Measurements from ENCODE around the gene ZRANB1. TPM values are rescaled to one million over a fixed set of nuclear protein-coding genes. Genes with fewer than 3 reads are reported as not detected.
A peak's percentile ranks its signal among the peaks of the same experiment; 100 is the strongest.

ZRANB1 gene
- total RNA-seq, 2 donors from 2014 or later = 24.1 to 24.9 TPM

DNA sequence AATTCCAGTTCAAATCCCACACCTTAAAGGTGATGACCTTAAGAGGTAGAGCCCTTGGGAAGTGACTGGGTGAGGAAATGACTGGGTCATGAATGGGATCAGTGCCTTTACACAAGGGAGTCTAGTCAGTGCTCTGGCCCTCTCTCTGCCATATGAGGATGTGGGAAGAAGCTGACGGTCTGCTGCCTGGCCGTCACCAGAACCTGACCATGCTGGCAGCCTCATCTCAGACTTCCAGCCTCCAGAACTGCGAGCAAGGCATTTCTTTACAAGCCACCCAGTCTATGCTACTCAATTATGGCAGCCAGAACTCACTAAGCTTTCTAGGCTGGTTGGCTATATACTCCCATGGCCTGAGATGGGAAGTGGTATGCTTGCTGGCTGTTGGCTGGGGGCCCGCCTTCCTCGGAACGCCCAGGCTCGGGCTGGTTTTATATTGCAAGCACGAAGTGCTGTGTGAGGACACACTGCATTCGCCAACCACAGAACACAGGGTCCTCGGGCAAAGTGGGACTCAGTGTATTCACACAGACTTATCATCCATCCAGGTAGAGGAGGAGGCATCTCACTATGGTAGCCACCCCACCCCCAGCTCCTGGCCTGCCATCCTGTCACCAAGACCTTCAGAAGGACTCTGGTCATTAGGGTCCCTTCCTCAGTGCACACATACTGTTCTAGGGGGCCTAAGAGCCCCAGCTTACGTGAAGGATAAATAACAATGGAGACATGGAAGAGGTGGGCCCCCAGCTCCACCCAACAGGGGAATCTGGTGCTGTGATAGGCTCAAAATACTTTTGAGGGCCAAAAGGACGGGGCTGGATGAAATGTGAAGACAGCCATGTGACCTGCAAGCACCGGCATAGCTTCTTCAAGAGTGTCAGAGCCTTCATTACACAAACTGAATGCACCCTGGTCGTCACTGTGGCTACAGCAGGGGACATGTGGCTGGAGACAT, 49.0 kb downstream of the ZRANB1 start:
- Histone ChIP-seq H3K27ac (no peak overlapping the region), H3K36me3 (peaks cover 49% of the 10 kb centered on the region)
- no peak for DNase-seq (ENCODE audit: low spot score)

DNA sequence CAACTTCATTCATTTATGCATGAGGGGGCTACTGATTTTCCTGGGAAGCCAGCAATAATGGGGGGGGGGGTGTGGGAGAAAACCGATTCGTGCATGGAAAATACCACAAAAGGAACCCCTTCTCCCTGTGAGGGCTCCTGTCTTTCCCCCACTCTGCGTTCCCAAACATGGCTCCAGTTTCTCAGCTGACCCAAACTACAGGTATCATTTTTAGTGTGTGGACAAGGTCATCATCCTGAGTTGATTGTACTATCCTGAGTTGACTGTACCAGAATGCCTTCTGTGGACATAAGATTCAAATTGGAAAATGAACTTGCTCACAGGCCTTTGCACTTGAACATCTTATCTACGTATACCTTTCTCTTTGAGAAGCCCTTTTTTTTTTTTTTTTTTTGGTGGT, 49.9 kb downstream of the ZRANB1 start:
- Histone ChIP-seq H3K4me1 (peaks cover 0 to 17% of the 10 kb centered on the region in 2 donors), H3K4me3 (no peak overlapping the region), H3K9me3 (no peaks in the 10 kb centered on the region), H3K27ac (no peak overlapping the region), H3K27me3 (no peaks in the 10 kb centered on the region), H3K36me3 (peaks cover 52% of the 10 kb centered on the region)
- TF ChIP-seq, protein P1, sequence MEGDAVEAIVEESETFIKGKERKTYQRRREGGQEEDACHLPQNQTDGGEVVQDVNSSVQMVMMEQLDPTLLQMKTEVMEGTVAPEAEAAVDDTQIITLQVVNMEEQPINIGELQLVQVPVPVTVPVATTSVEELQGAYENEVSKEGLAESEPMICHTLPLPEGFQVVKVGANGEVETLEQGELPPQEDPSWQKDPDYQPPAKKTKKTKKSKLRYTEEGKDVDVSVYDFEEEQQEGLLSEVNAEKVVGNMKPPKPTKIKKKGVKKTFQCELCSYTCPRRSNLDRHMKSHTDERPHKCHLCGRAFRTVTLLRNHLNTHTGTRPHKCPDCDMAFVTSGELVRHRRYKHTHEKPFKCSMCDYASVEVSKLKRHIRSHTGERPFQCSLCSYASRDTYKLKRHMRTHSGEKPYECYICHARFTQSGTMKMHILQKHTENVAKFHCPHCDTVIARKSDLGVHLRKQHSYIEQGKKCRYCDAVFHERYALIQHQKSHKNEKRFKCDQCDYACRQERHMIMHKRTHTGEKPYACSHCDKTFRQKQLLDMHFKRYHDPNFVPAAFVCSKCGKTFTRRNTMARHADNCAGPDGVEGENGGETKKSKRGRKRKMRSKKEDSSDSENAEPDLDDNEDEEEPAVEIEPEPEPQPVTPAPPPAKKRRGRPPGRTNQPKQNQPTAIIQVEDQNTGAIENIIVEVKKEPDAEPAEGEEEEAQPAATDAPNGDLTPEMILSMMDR (IDR thresholded peaks at IDR 0.05) = no peak
- no peak for DNase-seq (ENCODE audit: low spot score)

More for the DNA sequence above, 49.0 kb downstream of the ZRANB1 start:
- no peak overlapping the region for H3K4me3 ChIP-seq
- TF ChIP-seq, protein P1 (IDR thresholded peaks at IDR 0.05) = no peak
- H3K4me1 ChIP-seq = peaks cover 0 to 17% of the 10 kb centered on the region in 2 donors
- H3K27me3 ChIP-seq = no peaks in the 10 kb centered on the region
- no peaks in the 10 kb centered on the region for H3K9me3 ChIP-seq

DNA sequence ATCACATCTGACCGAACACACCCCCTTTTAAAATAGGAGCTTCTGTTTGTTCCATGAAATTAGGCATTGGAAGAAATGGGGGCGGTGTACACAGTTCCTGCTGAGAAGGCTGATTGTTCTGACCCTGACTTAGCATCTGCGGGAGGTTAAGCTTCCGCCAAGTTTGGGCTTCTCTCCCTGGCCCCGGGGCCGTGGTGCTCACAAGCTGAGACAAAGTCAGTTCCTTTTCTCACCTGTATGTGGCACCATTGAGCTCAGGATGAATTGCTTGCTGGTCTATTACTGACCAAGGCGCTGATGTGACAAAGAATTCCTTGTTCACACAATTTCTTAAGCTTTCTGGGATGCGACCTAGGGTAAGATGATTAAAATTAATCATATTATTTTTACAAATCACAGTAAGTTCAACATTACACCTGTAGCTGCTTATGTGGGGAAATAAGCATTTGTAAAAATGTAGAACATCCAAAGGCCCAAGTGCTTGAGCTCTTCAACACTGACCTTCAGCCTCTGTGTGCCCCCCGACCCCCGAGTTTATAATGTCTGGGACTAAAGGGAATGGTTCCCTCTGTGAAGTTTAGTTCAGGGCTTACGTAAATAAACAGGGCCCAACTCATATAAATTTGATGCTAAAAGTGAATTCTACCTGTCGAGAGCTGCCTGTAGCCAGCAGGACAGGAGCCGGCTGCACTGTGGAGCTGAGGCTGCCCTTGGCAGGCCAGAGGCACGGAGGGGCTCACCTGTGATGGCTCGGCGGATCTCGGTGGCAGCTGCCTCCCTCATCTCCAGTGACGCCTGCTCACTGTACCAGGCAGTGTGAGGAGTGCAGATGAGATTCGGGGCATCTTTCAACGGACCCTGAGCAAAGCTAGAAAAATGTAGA, 50.8 kb downstream of the ZRANB1 start:
- peaks cover 0 to 17% of the 10 kb centered on the region in 2 donors for H3K4me1 ChIP-seq
- peak overlapping the region in 1 of 2 donors; percentile 31 for H3K27ac ChIP-seq
- DNase-seq (ENCODE audit: low spot score) = peak; percentile 78
- TF ChIP-seq, protein P1 (IDR thresholded peaks at IDR 0.05) = peak; percentile 60 to 85
- H3K36me3 ChIP-seq = peaks cover 60% of the 10 kb centered on the region
- H3K9me3 ChIP-seq = no peaks in the 10 kb centered on the region
- no peaks in the 10 kb centered on the region for H3K27me3 ChIP-seq
- no peak overlapping the region for H3K4me3 ChIP-seq

DNA sequence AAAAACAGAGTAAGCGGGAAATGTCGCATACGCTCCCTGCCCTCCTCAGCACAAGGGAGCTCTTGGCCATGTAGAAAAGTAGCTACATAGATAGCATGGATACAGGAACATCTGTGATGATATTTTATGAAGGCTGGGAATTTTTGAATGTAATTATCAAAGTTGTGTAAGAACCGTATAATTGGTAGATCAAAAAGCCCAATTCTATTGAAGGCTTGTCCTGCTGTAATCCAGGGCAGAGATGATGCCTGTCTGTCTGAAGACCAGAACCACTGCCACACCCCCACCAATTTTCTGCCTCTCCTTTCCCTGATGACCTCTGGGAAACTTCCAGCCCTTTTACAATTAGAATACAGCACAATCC, 51.4 kb downstream of the ZRANB1 start:
- Histone ChIP-seq H3K4me1 (peaks cover 0 to 17% of the 10 kb centered on the region in 2 donors), H3K9me3 (no peaks in the 10 kb centered on the region), H3K27ac (peak overlapping the region in 1 of 2 donors; percentile 31), H3K36me3 (peaks cover 64% of the 10 kb centered on the region), H3K4me3 (no peak overlapping the region), H3K27me3 (no peaks in the 10 kb centered on the region)
- DNase-seq (ENCODE audit: low spot score) = no peak
- TF ChIP-seq, protein P1 (IDR thresholded peaks at IDR 0.05) = no peak

DNA sequence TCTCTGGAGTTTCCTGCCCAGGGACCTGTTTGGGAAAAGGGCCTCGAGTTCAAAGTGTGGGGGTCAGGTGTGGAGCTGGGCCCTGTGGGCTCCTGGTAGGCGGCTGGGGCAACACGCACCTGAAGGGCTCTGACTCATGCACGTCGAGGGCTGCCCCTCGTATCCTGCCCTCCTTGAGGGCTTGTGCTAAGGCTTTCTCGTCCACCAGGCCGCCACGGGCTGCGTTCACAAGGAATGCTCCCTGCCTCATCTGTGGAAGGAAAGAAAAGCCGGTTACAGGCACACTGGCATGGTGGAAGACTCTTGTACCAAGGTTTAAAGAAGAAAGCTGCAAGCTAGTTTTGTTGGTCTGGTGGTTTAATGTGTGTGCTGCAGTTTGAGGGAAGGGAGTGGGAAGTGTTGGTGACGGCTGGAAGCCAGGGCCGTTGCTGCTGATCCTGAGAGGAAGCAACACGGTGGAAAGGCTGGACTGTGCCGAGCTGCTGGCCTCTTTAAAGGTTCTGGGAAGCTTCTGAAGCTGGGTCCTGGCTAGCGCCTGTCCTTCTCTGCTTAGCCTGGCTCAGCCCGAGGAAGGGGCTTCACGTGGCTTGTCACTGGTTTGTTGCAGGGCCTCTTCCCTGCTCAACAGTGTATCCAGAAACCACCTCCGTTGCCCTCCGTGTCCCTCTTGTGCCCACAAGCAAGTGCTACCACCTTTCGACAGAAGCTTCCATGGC, 52.0 kb downstream of the ZRANB1 start:
- Histone ChIP-seq H3K4me3 (no peak overlapping the region), H3K27ac (no peak overlapping the region), H3K9me3 (no peaks in the 10 kb centered on the region), H3K36me3 (peaks cover 64% of the 10 kb centered on the region), H3K4me1 (peaks cover 0 to 21% of the 10 kb centered on the region in 2 donors), H3K27me3 (no peaks in the 10 kb centered on the region)
- DNase-seq (ENCODE audit: low spot score) = peak; percentile 54
- TF ChIP-seq, protein P1 (IDR thresholded peaks at IDR 0.05) = no peak
